Peyer's patch (tissue), 4 donors: ENCODE measurements around the gene KAZN. TPM values are rescaled to one million over a fixed set of nuclear protein-coding genes. Genes with fewer than 3 reads are reported as not detected.

Source experiments
- DNase-seq, 3 donors: peaks; one replicate each; pipeline ENCODE4 v3.0.0-alpha.2; 2017 to 2019
- H3K27ac ChIP-seq, 4 donors: fragments of 200-600 bp; sonication (generic); one replicate each; pipeline ENCODE4 v1.5.1; 2016 to 2019
- H3K27me3 ChIP-seq, 2 donors: fragments of 200-600 bp; sonication (generic); one replicate each; pipeline ENCODE4 v1.5.1; 2019
- H3K36me3 ChIP-seq, 3 donors: fragments of 200-600 bp; sonication (generic); one replicate each; pipeline ENCODE4 v1.5.1; 2016 to 2019
- H3K4me1 ChIP-seq, 4 donors: fragments of 200-600 bp; sonication (generic); one replicate each; pipeline ENCODE4 v1.5.1; 2016 to 2019
- H3K4me3 ChIP-seq, 4 donors: fragments of 200-600 bp; sonication (generic); 1 replicate in 3 of 4; 2 replicates in 1 of 4; pipeline ENCODE4 v1.5.1; 2016 to 2019; ENCODE audit warnings: mild to moderate bottlenecking in 1 of 4
- H3K9me3 ChIP-seq, 4 donors: fragments of 200-600 bp; sonication (generic); one replicate each; pipeline ENCODE4 v1.5.1; 2016 to 2019; ENCODE audit warnings: mild to moderate bottlenecking in 1 of 4
- POLR2A ChIP-seq, 2 donors: fragments of 450-650 bp; IDR thresholded peaks; one replicate each; pipeline ENCODE4 v1.5.1; 2017; ENCODE audit warnings: antibody characterized with exemption in 2 of 2, mild to moderate bottlenecking in 2 of 2, moderate library complexity in 2 of 2
- total RNA-seq, 4 donors: library from RNA; depleted of rRNA; stranded (reverse); fragments of >200 nt; gene quantifications; one replicate each; pipeline ENCODE4 v1.1.0, GENCODE V29; 2016
- TF ChIP-seq, protein P1 (sequence below), 6 experiments: fragments of 450-650 bp in 4 of 6; fragments of 200-600 bp in 2 of 6; sonication (generic) in 1 of 6; IDR thresholded peaks; one replicate each; pipeline ENCODE4 v1.5.1; 2017 to 2019; ENCODE audit warnings: antibody characterized with exemption in 6 of 6, mild to moderate bottlenecking in 3 of 6, moderate library complexity in 1 of 6

Gene KAZN
- total RNA-seq, 4 donors from 2014 or later = 14.9 to 25.5 (median 21.7) TPM

DNA sequence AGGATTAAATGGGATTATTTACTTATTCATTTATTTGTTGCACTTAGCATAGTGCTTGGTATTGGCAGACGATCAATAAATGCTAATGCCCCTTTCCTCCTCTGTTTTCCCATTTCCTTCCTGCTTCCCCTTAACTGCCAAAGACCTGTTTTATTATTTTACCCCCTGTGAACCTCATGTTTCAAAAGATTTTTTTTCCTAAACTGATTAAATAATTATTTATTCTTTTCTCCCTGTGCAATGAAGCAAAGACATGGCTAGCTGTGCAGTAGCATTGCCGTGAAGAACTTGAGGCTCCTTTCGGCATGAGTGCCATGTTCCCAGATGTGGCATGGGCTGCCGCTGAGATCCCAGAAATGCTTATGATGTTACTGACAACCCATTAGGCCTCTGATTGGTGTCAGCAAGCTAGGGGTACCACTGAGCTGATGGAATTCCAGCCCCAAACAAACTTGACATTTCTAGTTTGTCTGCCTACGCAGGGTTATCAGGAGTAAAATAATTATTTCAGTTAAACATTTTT, 288.6 kb downstream of the KAZN start:
- Histone ChIP-seq H3K9me3 (no peaks in the 10 kb centered on the region), H3K36me3 (no peaks in the 10 kb centered on the region), H3K27me3 (no peaks in the 10 kb centered on the region), H3K4me3 (no peak overlapping the region), H3K4me1 (no peaks in the 10 kb centered on the region), H3K27ac (no peak overlapping the region)
- TF ChIP-seq, protein P1, sequence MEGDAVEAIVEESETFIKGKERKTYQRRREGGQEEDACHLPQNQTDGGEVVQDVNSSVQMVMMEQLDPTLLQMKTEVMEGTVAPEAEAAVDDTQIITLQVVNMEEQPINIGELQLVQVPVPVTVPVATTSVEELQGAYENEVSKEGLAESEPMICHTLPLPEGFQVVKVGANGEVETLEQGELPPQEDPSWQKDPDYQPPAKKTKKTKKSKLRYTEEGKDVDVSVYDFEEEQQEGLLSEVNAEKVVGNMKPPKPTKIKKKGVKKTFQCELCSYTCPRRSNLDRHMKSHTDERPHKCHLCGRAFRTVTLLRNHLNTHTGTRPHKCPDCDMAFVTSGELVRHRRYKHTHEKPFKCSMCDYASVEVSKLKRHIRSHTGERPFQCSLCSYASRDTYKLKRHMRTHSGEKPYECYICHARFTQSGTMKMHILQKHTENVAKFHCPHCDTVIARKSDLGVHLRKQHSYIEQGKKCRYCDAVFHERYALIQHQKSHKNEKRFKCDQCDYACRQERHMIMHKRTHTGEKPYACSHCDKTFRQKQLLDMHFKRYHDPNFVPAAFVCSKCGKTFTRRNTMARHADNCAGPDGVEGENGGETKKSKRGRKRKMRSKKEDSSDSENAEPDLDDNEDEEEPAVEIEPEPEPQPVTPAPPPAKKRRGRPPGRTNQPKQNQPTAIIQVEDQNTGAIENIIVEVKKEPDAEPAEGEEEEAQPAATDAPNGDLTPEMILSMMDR (IDR thresholded peaks at IDR 0.05) = no peak
- TF ChIP-seq POLR2A (IDR thresholded peaks at IDR 0.05) = no peak
- no peak for DNase-seq

DNA sequence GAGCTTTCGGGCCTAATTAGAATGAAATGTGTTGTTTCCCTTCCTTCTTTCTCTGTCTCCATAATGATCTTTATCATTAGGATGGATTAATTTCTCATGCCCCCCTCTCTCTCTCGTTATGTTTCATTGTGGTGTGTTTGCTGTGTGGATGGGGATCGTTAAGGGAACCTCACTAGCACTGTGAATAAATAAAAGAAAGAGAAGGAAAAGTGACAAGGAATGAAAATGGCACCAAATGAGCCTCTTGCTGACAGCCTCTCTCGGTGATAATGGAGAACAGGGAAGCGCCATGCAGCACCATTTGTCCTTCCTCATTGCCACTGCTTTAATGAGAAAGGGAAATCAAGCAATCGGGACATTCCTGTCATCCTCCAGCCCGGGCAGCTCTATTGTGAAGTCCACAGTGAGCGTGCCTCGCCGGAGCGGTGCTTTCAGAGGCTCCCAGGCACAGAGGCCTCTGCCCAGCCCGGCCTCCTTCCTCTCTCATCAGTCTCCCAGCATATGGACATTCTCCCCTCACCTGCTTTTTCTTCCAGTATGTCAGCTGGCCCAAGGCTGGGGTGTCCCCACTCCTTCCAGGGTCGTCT, 289.4 kb downstream of the KAZN start:
- TF ChIP-seq POLR2A (IDR thresholded peaks at IDR 0.05) = no peak
- TF ChIP-seq, protein P1 (IDR thresholded peaks at IDR 0.05) = no peak

DNA sequence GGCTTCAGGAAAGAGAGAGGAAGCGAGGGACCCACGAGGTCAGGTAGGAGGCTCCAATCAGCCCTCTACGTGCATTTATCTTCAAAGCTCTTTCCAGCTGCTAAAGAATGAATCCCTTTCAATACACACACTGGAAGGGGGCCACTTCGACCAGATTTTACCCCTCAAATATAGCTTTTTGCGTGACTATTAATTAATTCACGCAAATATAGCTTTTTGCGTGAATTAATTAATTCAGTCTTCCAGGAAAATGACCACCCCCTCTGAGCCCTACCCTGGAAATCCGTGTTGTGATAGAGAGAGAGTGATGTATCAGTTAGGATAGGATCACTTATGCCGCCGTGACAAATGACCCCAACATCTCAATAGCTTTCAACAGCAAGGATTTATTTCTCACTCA, 289.9 kb downstream of the KAZN start:
- Histone ChIP-seq H3K27me3 (no peaks in the 10 kb centered on the region), H3K4me1 (no peaks in the 10 kb centered on the region), H3K36me3 (no peaks in the 10 kb centered on the region), H3K9me3 (no peaks in the 10 kb centered on the region), H3K4me3 (no peak overlapping the region), H3K27ac (no peak overlapping the region)
- no peak for DNase-seq
- TF ChIP-seq, protein P1 (IDR thresholded peaks at IDR 0.05) = no peak
- TF ChIP-seq POLR2A (IDR thresholded peaks at IDR 0.05) = no peak

More for the DNA sequence above, 289.4 kb downstream of the KAZN start:
- H3K4me3 ChIP-seq = no peak overlapping the region
- no peaks in the 10 kb centered on the region for H3K9me3 ChIP-seq
- H3K27me3 ChIP-seq = no peaks in the 10 kb centered on the region
- H3K4me1 ChIP-seq = no peaks in the 10 kb centered on the region
- H3K27ac ChIP-seq = no peak overlapping the region
- H3K36me3 ChIP-seq = no peaks in the 10 kb centered on the region
- no peak for DNase-seq

DNA sequence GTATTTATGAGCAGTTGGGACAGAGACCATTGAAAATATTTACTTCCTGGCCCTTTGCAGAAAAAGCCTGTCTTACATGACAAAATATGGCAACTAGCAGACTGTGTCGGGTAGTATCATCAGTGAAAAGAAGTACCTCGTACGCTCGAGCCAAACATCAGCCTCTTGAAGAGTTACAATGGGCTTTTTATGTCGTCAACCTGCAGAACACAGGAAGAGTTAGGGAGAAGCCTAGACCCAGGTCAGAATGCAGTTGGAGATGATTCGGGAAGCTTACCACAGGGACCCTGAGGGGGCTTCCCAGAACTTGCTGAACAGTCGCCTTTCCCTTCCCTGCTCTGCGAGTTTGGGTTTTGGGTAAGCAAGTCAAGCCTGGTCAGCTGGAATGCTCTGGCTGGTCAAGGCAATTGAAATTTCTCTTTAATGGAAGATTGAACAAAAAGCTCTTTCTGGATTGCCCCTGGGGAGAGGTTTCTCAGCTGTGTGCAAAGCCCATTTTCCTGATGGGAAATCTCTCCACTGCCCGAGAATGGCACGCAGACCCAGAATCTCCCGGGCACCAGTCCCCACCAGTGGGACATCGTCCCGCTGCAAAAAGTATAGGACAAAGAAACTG, 291.4 kb downstream of the KAZN start:
- Histone ChIP-seq H3K36me3 (no peaks in the 10 kb centered on the region), H3K4me3 (no peak overlapping the region), H3K4me1 (no peaks in the 10 kb centered on the region), H3K9me3 (no peaks in the 10 kb centered on the region), H3K27me3 (no peaks in the 10 kb centered on the region), H3K27ac (no peak overlapping the region)
- DNase-seq = no peak
- TF ChIP-seq, protein P1 (IDR thresholded peaks at IDR 0.05) = no peak
- TF ChIP-seq POLR2A (IDR thresholded peaks at IDR 0.05) = no peak

DNA sequence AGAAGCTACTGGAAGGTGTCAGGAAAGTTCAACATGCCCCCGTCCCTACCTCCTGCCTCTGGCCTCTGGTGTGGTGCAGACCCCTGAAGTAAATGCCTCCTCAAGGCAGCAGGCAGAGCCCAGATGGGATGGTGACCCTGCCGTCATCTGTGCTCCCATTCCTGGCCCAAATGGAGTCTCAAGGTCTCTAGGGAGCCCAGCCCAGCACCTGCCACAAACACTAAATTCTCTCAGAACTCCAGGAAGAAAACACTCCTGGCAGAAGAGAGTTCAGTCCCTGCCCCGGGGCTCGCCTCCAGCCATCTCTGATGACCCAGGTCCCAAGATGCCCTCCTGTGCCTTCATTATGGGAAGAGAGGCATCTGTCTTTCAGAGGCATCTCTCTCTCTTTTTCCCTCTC, 293.5 kb downstream of the KAZN start:
- no peak for TF ChIP-seq POLR2A (IDR thresholded peaks at IDR 0.05)
- TF ChIP-seq, protein P1 (IDR thresholded peaks at IDR 0.05) = no peak
- H3K27ac ChIP-seq = no peak overlapping the region
- H3K36me3 ChIP-seq = no peaks in the 10 kb centered on the region
- no peaks in the 10 kb centered on the region for H3K4me1 ChIP-seq
- no peaks in the 10 kb centered on the region for H3K27me3 ChIP-seq
- H3K4me3 ChIP-seq = no peak overlapping the region
- no peak for DNase-seq
- no peaks in the 10 kb centered on the region for H3K9me3 ChIP-seq
